SK-N-SH (cell line): ENCODE measurements around the gene SCARF2. TPM values are rescaled to one million over a fixed set of nuclear protein-coding genes. Genes with fewer than 3 reads are reported as not detected.
"Not testable (repeated sequence)": the region's sequence is repeated elsewhere in the genome, so short reads cannot be mapped to it uniquely, and the experiment has no call there.

Experiments used
- CTCF ChIA-PET: fragments of 300-600, 350-600 bp; formaldehyde crosslinking; extraction: SDS; loops from one replicate; lab custom pipeline; 2021; lab: Yijun Ruan, JAX
- POLR2A ChIA-PET: fragments of 350-600 bp; sonication (Branson Sonifier 250); formaldehyde crosslinking; extraction: SDS; loops from one replicate; lab custom pipeline; 2020; ENCODE audit warnings: antibody characterized with exemption, inconsistent platforms; lab: Yijun Ruan, JAX
- DNase-seq: peaks from one replicate; pipeline ENCODE4 v3.0.0; 2012
- H2AFZ ChIP-seq: fragments of 200-600 bp; sonication (generic); 2 replicates; pipeline ENCODE4 v1.8.1; 2016; ENCODE audit warnings: antibody characterized with exemption, mild to moderate bottlenecking, low read depth
- H3F3A ChIP-seq: fragments of 200-600 bp; sonication (generic); replicated peaks from 2 replicates; pipeline ENCODE3; 2016; ENCODE audit warnings: antibody characterized with exemption, mild to moderate bottlenecking; ENCODE audit not compliant: insufficient read depth
- H3K27ac ChIP-seq, 2 experiments: fragments of 200-500 bp in 1 of 2; fragments of 200-600 bp in 1 of 2; sonication (Bioruptor generic) in 1 of 2; sonication (generic), shearing (Covaris generic) in 1 of 2; 2 replicates each; pipeline versions ENCODE4 v1.5.1 to v1.6.1; 2014 to 2016; ENCODE audit warnings: low read depth in 2 of 2, inconsistent platforms in 1 of 2, low read length in 1 of 2, mild to moderate bottlenecking in 1 of 2, mixed read lengths in 1 of 2
- H3K27me3 ChIP-seq: fragments of 200-600 bp; sonication (generic), shearing (Covaris generic); 2 replicates; pipeline ENCODE4 v1.6.1; 2016; ENCODE audit warnings: mixed run types; ENCODE audit not compliant: insufficient read depth
- H3K36me3 ChIP-seq, 2 experiments: fragments of 200-500 bp in 1 of 2; fragments of 200-600 bp in 1 of 2; sonication (Bioruptor generic) in 1 of 2; sonication (generic) in 1 of 2; replicated peaks in 1 of 2; 2 replicates each; pipeline versions ENCODE3 to v1.5.1; 2014 to 2016; ENCODE audit warnings: low read length in 1 of 2, mild to moderate bottlenecking in 1 of 2; ENCODE audit not compliant: insufficient read depth in 2 of 2, control insufficient read depth in 1 of 2
- H3K4me1 ChIP-seq, 2 experiments: fragments of 200-500 bp in 1 of 2; fragments of 200-600 bp in 1 of 2; sonication (Bioruptor generic) in 1 of 2; sonication (generic), shearing (Covaris generic) in 1 of 2; 2 replicates each; pipeline versions ENCODE4 v1.5.1 to v1.6.1; 2014 to 2016; ENCODE audit warnings: low read depth in 1 of 2, low read length in 1 of 2, mixed run types in 1 of 2; ENCODE audit not compliant: insufficient read depth in 2 of 2, control insufficient read depth in 1 of 2
- H3K4me2 ChIP-seq: fragments of 200-600 bp; sonication (generic), shearing (Covaris generic); 2 replicates; pipeline ENCODE4 v1.6.1; 2017; ENCODE audit warnings: mixed run types
- H3K4me3 ChIP-seq, 2 experiments: fragments of 200-500 bp in 1 of 2; fragments of 200-600 bp in 1 of 2; sonication (Bioruptor generic) in 1 of 2; sonication (generic), shearing (Covaris generic) in 1 of 2; 2 replicates each; pipeline versions ENCODE4 v1.5.1 to v1.8.1; 2014 to 2016; ENCODE audit warnings: low read depth in 2 of 2, inconsistent platforms in 1 of 2, low read length in 1 of 2, mild to moderate bottlenecking in 1 of 2, mixed read lengths in 1 of 2, moderate library complexity in 1 of 2
- H3K79me2 ChIP-seq: fragments of 200-600 bp; sonication (generic); 2 replicates; pipeline ENCODE4 v1.8.1; 2017; ENCODE audit warnings: mild to moderate bottlenecking; ENCODE audit not compliant: insufficient read depth
- H3K9ac ChIP-seq: fragments of 200-600 bp; sonication (generic); 2 replicates; pipeline ENCODE4 v1.6.1; 2017; ENCODE audit warnings: mixed run types
- H3K9me2 ChIP-seq: fragments of 200-600 bp; sonication (generic); 2 replicates; pipeline ENCODE4 v1.6.1; 2017; ENCODE audit warnings: mixed run types
- H3K9me3 ChIP-seq: fragments of 200-600 bp; sonication (generic); 2 replicates; pipeline ENCODE4 v1.6.1; 2017; ENCODE audit warnings: mixed run types, mild to moderate bottlenecking, moderate library complexity
- H4K20me1 ChIP-seq: fragments of 200-600 bp; sonication (generic); 2 replicates; pipeline ENCODE4 v1.6.1; 2017; ENCODE audit warnings: mild to moderate bottlenecking, mixed run types; ENCODE audit not compliant: insufficient read depth
- ELF1 ChIP-seq: IDR thresholded peaks from 2 replicates; pipeline ENCODE4 v1.4.0; 2012
- EZH2phosphoT487 ChIP-seq: fragments of 200-600 bp; sonication (generic); IDR thresholded peaks from 2 replicates; pipeline ENCODE4 v1.6.1; 2017; ENCODE audit warnings: low read depth, mixed run types, mild to moderate bottlenecking, antibody characterized with exemption, moderate library complexity, borderline replicate concordance
- FOSL2 ChIP-seq: IDR thresholded peaks from 2 replicates; pipeline ENCODE4 v1.4.0; 2012; ENCODE audit warnings: low read depth, mild to moderate bottlenecking, moderate library complexity, borderline replicate concordance
- FOXJ3 ChIP-seq: sonication (generic); formaldehyde crosslinking; IDR thresholded peaks from 2 replicates; pipeline ENCODE4 v1.5.1; 2020; ENCODE audit warnings: mild to moderate bottlenecking, missing genetic modification reagents
- NFIC ChIP-seq: IDR thresholded peaks from 2 replicates; pipeline ENCODE4 v1.4.0; 2012; ENCODE audit warnings: borderline replicate concordance
- NRF1 ChIP-seq: IDR thresholded peaks from 2 replicates; pipeline ENCODE4 v1.6.1; 2012; ENCODE audit warnings: low read depth, mild to moderate bottlenecking, low read length
- POLR2AphosphoS5 ChIP-seq: IDR thresholded peaks from 2 replicates; pipeline ENCODE4 v1.6.1; 2012; ENCODE audit warnings: low read depth, low read length
- RAD21 ChIP-seq: IDR thresholded peaks from 2 replicates; pipeline ENCODE4 v1.6.1; 2012; ENCODE audit warnings: mild to moderate bottlenecking, low read length
- SIN3A ChIP-seq: IDR thresholded peaks from 2 replicates; pipeline ENCODE4 v1.6.1; 2012; ENCODE audit warnings: low read depth, mild to moderate bottlenecking, low read length, moderate library complexity, borderline replicate concordance
- WGBS: methylation state at CpG from one replicate; pipeline ENCODE4 v1.1.6; 2017; ENCODE audit warnings: low lambda C conversion rate; 5-methylcytosine and 5-hydroxymethylcytosine counted together
- polyA plus RNA-seq, 3 experiments: library from polyadenylated mRNA; depleted of rRNA; stranded (reverse); fragments of >200 nt; gene quantifications; 2 replicates each; pipeline ENCODE4 v1.2.3, GENCODE V29; 2012

The SCARF2 gene
- polyA plus RNA-seq, 1 of the 3 experiments (the other 2 are of a cell fraction), result 49.0 TPM

- Histone ChIP-seq H3K4me1 (peaks cover 7 to 18% of the 10 kb centered on the region in 2 experiments; a peak in 3 of 4 replicates), H3K79me2 (peaks cover 18% of the 10 kb centered on the region)
- DNase-seq, H3K27ac ChIP-seq, H4K20me1 ChIP-seq, H3F3A ChIP-seq, H3K4me3 ChIP-seq, H3K9ac ChIP-seq, H3K9me2 ChIP-seq, H2AFZ ChIP-seq, H3K27me3 ChIP-seq, H3K36me3 ChIP-seq, H3K9me3 ChIP-seq, POLR2A ChIA-PET, H3K4me2 ChIP-seq: not testable (repeated sequence)
- CTCF ChIA-PET, result interaction anchor here (1.4 to 1.9 kb wide), 2 partner anchors 26 to 64 kb away, joined by 5 to 12 read pairs; no protein-coding TSS in a partner anchor
- 97% methylated on average over 10 of the region's 53 CpGs for WGBS
Measured at GRCh38 chr22:20392365-20392881, 45.2 kb downstream of the SCARF2 start.

GRCh38 chr22:20391222-20391621, 46.4 kb downstream of the SCARF2 start:
- 49% methylated on average over 4 of the region's 4 CpGs for WGBS
- CTCF ChIA-PET, result no interaction called here
- Histone ChIP-seq H3K9me3 (no peaks in the 10 kb centered on the region), H3F3A (no peaks in the 10 kb centered on the region), H3K79me2 (peaks cover 18% of the 10 kb centered on the region), H4K20me1 (no peaks in the 10 kb centered on the region), H3K27me3 (peaks cover 8% of the 10 kb centered on the region; the same call in 1 of the 2 replicates), H2AFZ (no peak overlapping the region), H3K9ac (no peak overlapping the region), H3K27ac (no peak overlapping the region), H3K9me2 (no peaks in the 10 kb centered on the region), H3K4me2 (no peak overlapping the region), H3K36me3 (no peaks in the 10 kb centered on the region), H3K4me1 (peaks cover 7 to 18% of the 10 kb centered on the region in 2 experiments; a peak in 3 of 4 replicates), H3K4me3 (no peak overlapping the region)
- DNase-seq, result no peak
- POLR2A ChIA-PET, result no interaction called here
- TF ChIP-seq FOSL2 (no peak), FOXJ3 (CRISPR knock-in tag) (no peak), SIN3A (no peak), POLR2AphosphoS5 (no peak), NFIC (no peak), NRF1 (no peak), RAD21 (no peak)

GRCh38 chr22:20390394-20390907, 47.2 kb downstream of the SCARF2 start:
- no peaks in the 10 kb centered on the region for H3K9me2 ChIP-seq
- H3K36me3 ChIP-seq, result no peaks in the 10 kb centered on the region
- 74% methylated on average over 5 of the region's 5 CpGs for WGBS
- peaks cover 12% of the 10 kb centered on the region; the same call in 1 of the 2 replicates for H3K79me2 ChIP-seq
- no peaks in the 10 kb centered on the region for H3K9me3 ChIP-seq
- peaks cover 7 to 13% of the 10 kb centered on the region in 2 experiments; a peak in 2 of 4 replicates for H3K4me1 ChIP-seq
- peaks cover 8% of the 10 kb centered on the region; the same call in 1 of the 2 replicates for H3K27me3 ChIP-seq
- no peak overlapping the region for H3K27ac ChIP-seq
- H4K20me1 ChIP-seq, result no peaks in the 10 kb centered on the region
- TF ChIP-seq ELF1, result no peak
- no peak for TF ChIP-seq EZH2phosphoT487
- H3F3A ChIP-seq, result no peaks in the 10 kb centered on the region
- POLR2A ChIA-PET, result no interaction called here
- H2AFZ ChIP-seq, result no peak overlapping the region
- no peak overlapping the region for H3K9ac ChIP-seq
- no peak overlapping the region for H3K4me3 ChIP-seq
- no peak for DNase-seq
- CTCF ChIA-PET, result no interaction called here
- H3K4me2 ChIP-seq, result no peak overlapping the region
